Common myeloid progenitor, CD34-positive (primary cell): ENCODE results near the gene KIF21B.

Experiments used
- CTCF ChIA-PET: fragments of 350-600 bp; sonication (Branson Sonifier 250); formaldehyde crosslinking; loops from one replicate; lab custom pipeline; 2021; ENCODE audit warnings: antibody characterized with exemption; lab: Charles Lee
- POLR2A ChIA-PET: fragments of 350-600 bp; sonication (Branson Sonifier 250); formaldehyde crosslinking; loops from one replicate; lab custom pipeline; 2021; ENCODE audit warnings: antibody characterized with exemption; lab: Charles Lee
- DNase-seq, 3 donors: peaks; one replicate each; pipeline versions ENCODE4 v3.0.0 to v3.0.0-alpha.2; 2013
- H3K27ac ChIP-seq, 2 experiments: 1 replicate in 1 of 2; 2 replicates in 1 of 2; pipeline ENCODE4 v1.7.0; 2013; ENCODE audit warnings: inconsistent platforms in 2 of 2, low read length in 2 of 2, mild to moderate bottlenecking in 2 of 2, low read depth in 1 of 2, moderate library complexity in 1 of 2; ENCODE audit not compliant: severe bottlenecking in 2 of 2, insufficient read depth in 1 of 2, poor library complexity in 1 of 2
- H3K27me3 ChIP-seq, 5 experiments: replicated peaks in 2 of 5; 1 replicate in 3 of 5; 2 replicates in 2 of 5; pipeline versions ENCODE4 v1.6.1 to v1.7.0; 2013; ENCODE audit warnings: low read length in 4 of 5, mild to moderate bottlenecking in 2 of 5, moderate library complexity in 2 of 5, inconsistent platforms in 1 of 5; ENCODE audit not compliant: insufficient read depth in 5 of 5, control insufficient read depth in 4 of 5
- H3K36me3 ChIP-seq, 4 experiments: 1 replicate in 2 of 4; 2 replicates in 2 of 4; pipeline versions ENCODE4 v1.6.1 to v1.7.0; 2013; ENCODE audit warnings: low read length in 3 of 4, control low read depth in 1 of 4, mild to moderate bottlenecking in 1 of 4; ENCODE audit not compliant: control insufficient read depth in 4 of 4, insufficient read depth in 4 of 4
- H3K4me1 ChIP-seq, 4 experiments: 1 replicate in 3 of 4; 2 replicates in 1 of 4; pipeline versions ENCODE4 v1.6.1 to v1.7.1; 2013; ENCODE audit warnings: low read length in 3 of 4, mild to moderate bottlenecking in 3 of 4, control low read depth in 1 of 4, inconsistent platforms in 1 of 4, moderate library complexity in 1 of 4; ENCODE audit not compliant: control insufficient read depth in 4 of 4, insufficient read depth in 4 of 4; ENCODE audit errors: control extremely low read depth in 1 of 4
- H3K4me3 ChIP-seq, 7 experiments: 1 replicate in 4 of 7; 2 replicates in 3 of 7; pipeline versions ENCODE4 v1.5.1 to v1.7.0; 2013; ENCODE audit warnings: mild to moderate bottlenecking in 7 of 7, low read length in 6 of 7, moderate library complexity in 6 of 7, inconsistent platforms in 2 of 7, low read depth in 2 of 7, control low read depth in 1 of 7; ENCODE audit not compliant: insufficient read depth in 4 of 7, control insufficient read depth in 1 of 7; ENCODE audit errors: extremely low read depth in 1 of 7
- H3K9me3 ChIP-seq, 5 experiments: 1 replicate in 4 of 5; 2 replicates in 1 of 5; pipeline versions ENCODE4 v1.6.1 to v1.7.1; 2013; ENCODE audit warnings: low read length in 4 of 5, mild to moderate bottlenecking in 2 of 5, inconsistent platforms in 1 of 5, low read depth in 1 of 5, moderate library complexity in 1 of 5; ENCODE audit not compliant: control insufficient read depth in 4 of 5, insufficient read depth in 2 of 5; ENCODE audit errors: control extremely low read depth in 1 of 5
- WGBS: methylation state at CpG from one replicate; pipeline ENCODE4 v1.1.5; 2013; ENCODE audit not compliant: insufficient coverage; 5-methylcytosine and 5-hydroxymethylcytosine counted together

The KIF21B gene

GRCh38 chr1:201022493-201022819 lies 1.1 kb downstream of the KIF21B start:
- CTCF ChIA-PET: interaction anchor here (1.2 to 8.7 kb wide), 7 partner anchors 12 to 50 kb away, joined by 3 to 62 read pairs (median 5); no protein-coding TSS in a partner anchor
- no peak overlapping the region for H3K27ac ChIP-seq
- POLR2A ChIA-PET: no interaction called here
- no peaks in the 10 kb centered on the region for H3K36me3 ChIP-seq
- H3K9me3 ChIP-seq: no peaks in the 10 kb centered on the region
- 45% methylated on average over 2 of the region's 2 CpGs for WGBS
- no peak for DNase-seq
- no peaks in the 10 kb centered on the region for H3K27me3 ChIP-seq
- H3K4me1 ChIP-seq: peaks cover 31 to 95% (median 92%) of the 10 kb centered on the region in 4 experiments
- H3K4me3 ChIP-seq: peak overlapping the region; percentile 30 to 76 (median 65)

DNA sequence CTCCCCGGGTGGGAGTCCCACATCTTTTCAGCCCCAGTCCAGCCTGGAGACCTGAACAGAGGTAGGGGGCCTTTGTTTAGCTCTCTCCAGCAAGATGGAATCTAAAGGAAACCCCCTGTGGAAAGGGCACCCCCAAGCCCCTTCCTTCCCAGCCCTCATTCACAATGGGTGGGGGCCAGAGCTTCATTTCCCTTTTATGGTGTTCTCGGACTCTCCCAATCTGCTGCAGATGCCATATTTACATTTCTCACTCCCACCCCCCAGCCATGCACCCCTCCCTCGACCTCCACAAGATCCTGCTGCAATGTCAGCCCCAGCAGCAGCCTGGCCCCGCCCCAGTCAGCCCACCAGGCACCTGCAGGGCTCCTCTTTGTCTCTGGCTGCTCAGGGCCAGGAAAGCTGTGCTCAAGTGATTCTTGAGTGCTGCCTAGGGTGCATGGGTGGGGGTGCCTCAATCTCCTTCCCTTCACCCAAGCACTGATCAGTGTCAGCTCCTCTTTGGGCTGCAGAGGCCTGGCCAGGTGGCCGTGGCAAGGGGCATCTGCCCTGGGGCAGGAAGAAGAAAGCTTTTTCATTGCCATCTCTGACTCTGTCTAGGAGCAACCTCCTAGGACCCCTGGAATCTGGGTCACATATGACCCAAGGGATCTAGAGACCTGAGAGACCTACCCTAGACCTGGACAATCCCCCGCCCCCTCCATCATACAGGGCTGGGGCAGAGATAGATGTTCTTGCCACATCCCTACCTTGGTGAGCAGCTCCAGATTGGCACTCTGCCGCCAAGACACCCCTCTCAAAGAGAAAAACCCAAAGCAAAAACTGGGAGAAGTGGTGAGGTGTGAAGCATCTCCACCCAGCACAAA lies 1.7 kb downstream of the KIF21B start:
- Histone ChIP-seq H3K9me3 (no peaks in the 10 kb centered on the region), H3K4me1 (peaks cover 27 to 95% (median 92%) of the 10 kb centered on the region in 4 experiments), H3K27ac (peak overlapping the region in 1 of 2 experiments; percentile 82), H3K36me3 (no peaks in the 10 kb centered on the region), H3K4me3 (peak overlapping the region in 6 of 7 experiments; percentile 4 to 76 (median 58)), H3K27me3 (no peaks in the 10 kb centered on the region)
- POLR2A ChIA-PET: no interaction called here
- 69% methylated on average over 4 of the region's 7 CpGs for WGBS
- no peak for DNase-seq
- CTCF ChIA-PET: interaction anchor here (0.7 to 8.7 kb wide), 12 partner anchors 10 to 50 kb away, joined by 3 to 62 read pairs (median 5); no protein-coding TSS in a partner anchor

DNA sequence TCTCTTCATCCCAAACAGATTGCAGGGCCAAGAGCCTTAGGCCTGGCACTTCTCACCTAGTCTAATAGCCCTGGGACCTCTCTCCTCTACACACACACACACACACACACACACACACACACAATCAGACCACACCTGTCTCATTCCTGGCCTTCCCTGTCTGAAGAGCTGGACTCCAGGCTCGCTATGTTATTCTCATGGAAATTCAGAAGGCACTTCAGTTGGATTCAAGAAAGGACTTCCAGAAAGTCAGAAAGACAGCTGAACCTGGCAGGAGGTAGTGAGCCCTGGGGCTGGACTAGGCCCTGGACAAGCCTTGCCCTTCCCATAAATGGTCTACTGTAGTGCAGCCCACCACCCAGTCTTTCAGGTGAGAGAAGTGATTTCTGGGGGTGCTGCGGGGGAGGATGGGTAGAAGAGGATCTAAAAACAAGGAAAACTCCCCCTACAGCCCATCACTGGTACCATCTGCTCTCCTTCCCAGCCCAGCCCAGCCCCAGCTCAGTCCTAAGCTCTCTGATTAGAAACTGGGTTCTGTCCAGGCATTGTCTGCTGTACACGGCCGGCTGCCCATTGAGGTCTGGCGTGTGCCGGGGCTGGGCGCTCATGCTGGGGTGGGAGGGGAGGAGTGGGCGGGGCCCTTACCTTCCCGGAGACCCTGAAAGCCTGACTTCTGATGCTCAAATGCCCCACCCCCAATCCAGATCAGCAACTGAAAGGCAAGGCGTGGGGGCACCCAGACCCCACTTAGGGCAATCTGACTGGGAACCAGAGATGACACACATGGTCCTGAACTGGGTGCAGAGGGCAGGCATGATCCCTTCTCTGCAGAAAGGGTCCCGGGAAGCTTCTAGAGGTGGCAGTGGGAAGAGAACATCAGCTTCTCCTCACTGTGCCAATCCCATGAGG lies 2.5 kb downstream of the KIF21B start:
- H3K4me1 ChIP-seq: peaks cover 27 to 95% (median 92%) of the 10 kb centered on the region in 4 experiments
- H3K36me3 ChIP-seq: no peaks in the 10 kb centered on the region
- H3K9me3 ChIP-seq: no peaks in the 10 kb centered on the region
- H3K27ac ChIP-seq: peak overlapping the region in 1 of 2 experiments; percentile 82
- DNase-seq: peak in 1 of 3 donors; percentile 48
- H3K4me3 ChIP-seq: peak overlapping the region in 4 of 7 experiments; percentile 33 to 76 (median 50)
- WGBS: 88% methylated on average over 1 of the region's 11 CpGs
- no peaks in the 10 kb centered on the region for H3K27me3 ChIP-seq
- ChIA-PET POLR2A (no interaction called here), CTCF (interaction anchor here (0.7 to 8.7 kb wide), 18 partner anchors 8 to 49 kb away, joined by 3 to 62 read pairs (median 5); no protein-coding TSS in a partner anchor)

GRCh38 chr1:201020040-201020591 lies 3.4 kb downstream of the KIF21B start:
- Histone ChIP-seq H3K9me3 (no peaks in the 10 kb centered on the region), H3K27me3 (no peaks in the 10 kb centered on the region), H3K4me3 (peak overlapping the region in 6 of 7 experiments; percentile 7 to 59 (median 40)), H3K36me3 (no peaks in the 10 kb centered on the region), H3K27ac (peak overlapping the region in 1 of 2 experiments; percentile 82), H3K4me1 (peaks cover 32 to 95% (median 92%) of the 10 kb centered on the region in 4 experiments)
- 21% methylated on average over 2 of the region's 4 CpGs for WGBS
- ChIA-PET CTCF (interaction anchor here (0.7 to 8.7 kb wide), 14 partner anchors 9 to 48 kb away, joined by 3 to 62 read pairs (median 5); no protein-coding TSS in a partner anchor), POLR2A (no interaction called here)
- peak; percentile 82 to 92 (median 86) for DNase-seq

DNA sequence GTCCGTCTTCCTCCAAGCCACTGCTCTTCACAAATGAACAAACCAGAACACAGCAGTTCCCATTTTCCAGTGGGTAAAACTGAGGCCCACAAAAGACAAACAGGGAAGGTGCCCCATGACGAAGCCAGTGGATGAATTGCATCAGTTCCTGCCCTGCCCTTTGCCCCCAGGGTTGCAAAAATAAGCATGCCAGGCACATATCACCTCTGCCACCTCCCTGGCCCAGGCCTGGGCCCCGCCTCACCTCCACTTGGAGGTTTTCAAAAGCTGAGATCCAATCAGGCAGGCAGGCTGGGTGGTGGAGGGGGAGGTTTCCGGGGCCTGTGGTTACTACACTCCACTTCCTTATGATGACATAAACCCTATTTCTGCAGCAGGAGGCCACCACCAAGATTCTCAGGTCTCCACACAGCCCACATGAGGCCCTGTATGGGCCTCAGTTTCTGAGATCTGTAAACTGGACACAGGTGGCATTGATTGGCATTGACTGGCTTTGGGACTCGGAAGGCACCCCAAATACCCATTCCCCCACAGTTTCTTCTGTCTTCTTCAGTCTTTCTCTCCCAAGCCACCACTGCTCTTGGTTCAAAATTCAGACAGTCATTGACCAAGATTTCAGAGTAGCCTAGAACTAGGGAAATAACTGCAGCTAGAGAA lies 4.1 kb downstream of the KIF21B start:
- DNase-seq: peak; percentile 86 to 96 (median 95)
- CTCF ChIA-PET: interaction anchor here (0.8 to 8.7 kb wide), 11 partner anchors 10 to 47 kb away, joined by 3 to 62 read pairs (median 6); no protein-coding TSS in a partner anchor
- Histone ChIP-seq H3K27me3 (no peaks in the 10 kb centered on the region), H3K36me3 (no peaks in the 10 kb centered on the region), H3K4me3 (peak overlapping the region in 2 of 7 experiments; percentile 13 to 59), H3K9me3 (no peaks in the 10 kb centered on the region), H3K4me1 (peaks cover 34 to 95% (median 91%) of the 10 kb centered on the region in 4 experiments), H3K27ac (peak overlapping the region in 1 of 2 experiments; percentile 82)
- POLR2A ChIA-PET: no interaction called here
- 45% methylated on average over 2 of the region's 5 CpGs for WGBS

DNA sequence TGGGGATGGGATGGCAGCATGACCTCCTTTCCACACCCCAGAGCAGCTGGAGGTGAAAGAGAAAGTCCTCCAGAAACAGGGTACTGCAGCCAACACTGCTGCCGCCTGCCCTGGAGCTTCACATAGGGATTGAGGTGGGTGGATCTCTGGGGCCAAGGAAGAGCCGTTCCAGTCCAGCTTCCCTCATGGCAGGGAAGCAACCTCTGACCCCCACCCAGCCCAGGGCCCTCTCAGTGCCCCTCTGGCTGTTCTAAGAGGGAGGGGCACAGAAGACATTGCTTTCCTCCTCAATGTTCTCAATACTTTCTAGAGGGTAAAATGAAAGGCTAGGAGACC lies 5.7 kb downstream of the KIF21B start:
- no peaks in the 10 kb centered on the region for H3K9me3 ChIP-seq
- no peaks in the 10 kb centered on the region for H3K27me3 ChIP-seq
- H3K27ac ChIP-seq: no peak overlapping the region
- no peaks in the 10 kb centered on the region for H3K36me3 ChIP-seq
- CTCF ChIA-PET: interaction anchor here (1.3 to 4.4 kb wide), 5 partner anchors 8 to 47 kb away, joined by 3 to 40 read pairs (median 6); no protein-coding TSS in a partner anchor
- no peak for DNase-seq
- no peak overlapping the region for H3K4me3 ChIP-seq
- peaks cover 31 to 100% (median 95%) of the 10 kb centered on the region in 4 experiments for H3K4me1 ChIP-seq
- POLR2A ChIA-PET: no interaction called here
- no CpG with 5 or more reads among the region's 2 CpGs for WGBS
